Body of pancreas (tissue), 4 donors: ENCODE results near the gene RUSF1. TPM values are rescaled to one million over a fixed set of nuclear protein-coding genes. Genes with fewer than 3 reads are reported as not detected.

Experiments
- ATAC-seq: fragments of 150-250 bp; one replicate; pipeline ENCODE4 v1.9.1; 2016
- DNase-seq, 4 donors: peaks; one replicate each; pipeline ENCODE4 v3.0.0-alpha.2; 2019
- H3K27ac ChIP-seq, 4 donors: fragments of 200-600 bp; sonication (generic); 1 replicate in 3 of 4; 2 replicates in 1 of 4; pipeline versions ENCODE4 v1.5.1 to v1.6.1; 2016 to 2019; ENCODE audit warnings: mild to moderate bottlenecking in 1 of 4, mixed read lengths in 1 of 4, moderate library complexity in 1 of 4
- H3K27me3 ChIP-seq, 2 donors: fragments of 200-600 bp; sonication (generic); one replicate each; pipeline ENCODE4 v1.6.0; 2016; ENCODE audit warnings: mild to moderate bottlenecking in 1 of 2
- H3K36me3 ChIP-seq, 2 donors: fragments of 200-600 bp; sonication (generic); replicated peaks in 1 of 2; 2 replicates each; pipeline ENCODE4 v1.5.1; 2016; ENCODE audit warnings: low read depth in 2 of 2; ENCODE audit not compliant: insufficient read depth in 1 of 2
- H3K4me1 ChIP-seq: fragments of 200-600 bp; sonication (generic); one replicate; pipeline ENCODE4 v1.6.0; 2016
- H3K4me3 ChIP-seq, 2 donors: fragments of 200-600 bp; sonication (generic); 1 replicate in 1 of 2; 2 replicates in 1 of 2; pipeline ENCODE4 v1.5.1; 2016 to 2019
- H3K9me3 ChIP-seq, 3 donors: fragments of 200-600 bp; sonication (generic); 1 replicate in 2 of 3; 2 replicates in 1 of 3; pipeline ENCODE4 v1.5.1; 2016
- CTCF ChIP-seq, 7 experiments: fragments of 450-650 bp in 4 of 7; fragments of 200-600 bp in 3 of 7; sonication (generic) in 3 of 7; IDR thresholded peaks; one replicate each; pipeline ENCODE4 v1.5.1; 2016 to 2019; ENCODE audit warnings: antibody characterized with exemption in 7 of 7
- POLR2A ChIP-seq, 3 donors: fragments of 450-650 bp; IDR thresholded peaks; one replicate each; pipeline ENCODE4 v1.6.1; 2016; ENCODE audit warnings: antibody characterized with exemption in 3 of 3, mild to moderate bottlenecking in 2 of 3
- WGBS, 2 donors: methylation state at CpG; one replicate each; pipeline ENCODE4 v1.1.5; 2017; 5-methylcytosine and 5-hydroxymethylcytosine counted together
- intact Hi-C: fragments of 100-400 bp; cut with DNase I; formaldehyde crosslinking; loops from one replicate; pipeline ENCODE4 v1.15.1; 2023
- total RNA-seq, 2 donors: library from RNA; depleted of rRNA; stranded (reverse); fragments of >200 nt; gene quantifications; one replicate each; pipeline ENCODE4 v1.1.0, GENCODE V29; 2016

RUSF1 gene
- total RNA-seq, 2 donors from 2014 or later: 72.9 to 77.5 TPM

- peak; percentile 49 to 53 (median 51) for TF ChIP-seq POLR2A (IDR thresholded peaks at IDR 0.05)
- no peak for TF ChIP-seq CTCF (IDR thresholded peaks at IDR 0.05)
- peak overlapping the region; percentile 87 to 94 (median 89) for H3K27ac ChIP-seq
- H3K4me3 ChIP-seq: peak overlapping the region; percentile 55 to 60
- no peaks in the 10 kb centered on the region for H3K36me3 ChIP-seq
- no peaks in the 10 kb centered on the region for H3K9me3 ChIP-seq
- DNase-seq (peak; percentile 90 to 94 (median 94)), ATAC-seq (peak; percentile 76)
- H3K27me3 ChIP-seq: no peaks in the 10 kb centered on the region
- H3K4me1 ChIP-seq: peaks cover 33% of the 10 kb centered on the region
- intact Hi-C loops: no loop called here
- WGBS, 2 donors: 6 to 7% methylated on average over 42 to 52 of the region's 68 CpGs
Measured at GRCh38 chr16:31476303-31477219, 31.6 kb downstream of the RUSF1 start.

GRCh38 chr16:31475946-31476302 lies 32.3 kb downstream of the RUSF1 start:
- peaks cover 35% of the 10 kb centered on the region for H3K4me1 ChIP-seq
- intact Hi-C loops: no loop called here
- TF ChIP-seq CTCF (IDR thresholded peaks at IDR 0.05) (no peak), POLR2A (IDR thresholded peaks at IDR 0.05) (no peak)
- no peaks in the 10 kb centered on the region for H3K27me3 ChIP-seq
- 14 to 25% methylated on average over 4 to 26 of the region's 26 CpGs for WGBS, 2 donors
- ATAC-seq (no peak), DNase-seq (no peak)
- no peak overlapping the region for H3K4me3 ChIP-seq
- peak overlapping the region; percentile 87 to 94 (median 89) for H3K27ac ChIP-seq
- H3K9me3 ChIP-seq: no peaks in the 10 kb centered on the region
- no peaks in the 10 kb centered on the region for H3K36me3 ChIP-seq

- ATAC-seq (no peak), DNase-seq (no peak)
- Histone ChIP-seq H3K9me3 (no peaks in the 10 kb centered on the region), H3K36me3 (no peaks in the 10 kb centered on the region), H3K4me1 (peaks cover 35% of the 10 kb centered on the region), H3K27me3 (no peaks in the 10 kb centered on the region), H3K27ac (no peak overlapping the region), H3K4me3 (no peak overlapping the region)
- TF ChIP-seq CTCF (IDR thresholded peaks at IDR 0.05): no peak
- TF ChIP-seq POLR2A (IDR thresholded peaks at IDR 0.05): no peak
- WGBS, 2 donors: 86 to 90% methylated on average over 12 of the region's 12 CpGs
- intact Hi-C loops: no loop called here
Measured at GRCh38 chr16:31474773-31475738, 33.1 kb downstream of the RUSF1 start.

GRCh38 chr16:31474173-31474714 lies 33.9 kb downstream of the RUSF1 start:
- WGBS, 2 donors: 74 to 76% methylated on average over 8 to 12 of the region's 12 CpGs
- H3K27me3 ChIP-seq: no peaks in the 10 kb centered on the region
- H3K9me3 ChIP-seq: no peaks in the 10 kb centered on the region
- peaks cover 35% of the 10 kb centered on the region for H3K4me1 ChIP-seq
- no peak for DNase-seq
- TF ChIP-seq POLR2A (IDR thresholded peaks at IDR 0.05): no peak
- TF ChIP-seq CTCF (IDR thresholded peaks at IDR 0.05): no peak
- H3K36me3 ChIP-seq: no peaks in the 10 kb centered on the region
- intact Hi-C loops: no loop called here
- no peak overlapping the region for H3K4me3 ChIP-seq
- ATAC-seq: no peak
- no peak overlapping the region for H3K27ac ChIP-seq
